HS-5 (cell line): ENCODE data around the gene DEFB132.

Experiments
- DNase-seq: peaks from one replicate; pipeline ENCODE4 v3.0.0-alpha.2; 2012; ENCODE audit warnings: low read depth

Gene DEFB132

GRCh38 chr20:266596-267562 lies 9.4 kb downstream of the DEFB132 start:
- DNase-seq = peak; percentile 37

DNA sequence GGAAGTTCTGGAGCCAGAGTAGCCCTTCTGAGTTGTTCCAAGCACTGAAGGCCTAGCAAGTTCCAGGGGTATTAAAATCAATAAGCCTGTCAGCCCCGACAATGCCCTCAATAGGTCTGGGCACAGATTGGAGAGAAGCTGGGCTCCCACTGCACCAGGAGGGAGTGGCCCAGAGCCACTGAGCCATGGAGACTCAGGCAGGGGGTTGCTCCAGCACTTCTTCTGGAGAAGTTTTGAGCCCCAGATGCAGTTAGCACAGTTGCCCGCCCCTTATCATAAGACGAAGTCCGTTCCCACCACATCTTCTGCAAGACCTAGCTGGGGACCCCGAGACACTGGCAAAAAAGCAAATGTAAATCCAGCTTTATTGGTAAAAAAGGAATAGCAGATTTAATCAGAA lies 13.0 kb downstream of the DEFB132 start:
- no peak for DNase-seq

DNA sequence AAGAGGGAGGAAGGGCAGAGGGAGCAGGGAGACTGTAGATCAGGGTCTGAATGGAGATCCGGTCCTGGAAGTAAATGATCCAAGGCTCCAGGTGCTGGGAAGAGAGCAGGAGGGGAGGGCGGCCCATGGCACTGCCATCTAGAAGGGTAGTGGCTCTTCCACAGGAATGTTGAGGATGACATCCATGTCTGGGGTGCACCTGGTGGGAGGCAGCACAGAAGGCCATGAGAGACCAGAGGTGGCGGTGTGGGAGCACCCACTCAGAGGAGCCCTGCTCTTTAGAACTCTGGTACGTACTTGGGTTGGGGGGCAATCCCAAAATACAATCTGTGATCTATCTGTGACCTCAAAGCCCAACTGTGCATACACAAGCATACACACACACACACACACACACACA lies 13.5 kb downstream of the DEFB132 start:
- no peak for DNase-seq

DNA sequence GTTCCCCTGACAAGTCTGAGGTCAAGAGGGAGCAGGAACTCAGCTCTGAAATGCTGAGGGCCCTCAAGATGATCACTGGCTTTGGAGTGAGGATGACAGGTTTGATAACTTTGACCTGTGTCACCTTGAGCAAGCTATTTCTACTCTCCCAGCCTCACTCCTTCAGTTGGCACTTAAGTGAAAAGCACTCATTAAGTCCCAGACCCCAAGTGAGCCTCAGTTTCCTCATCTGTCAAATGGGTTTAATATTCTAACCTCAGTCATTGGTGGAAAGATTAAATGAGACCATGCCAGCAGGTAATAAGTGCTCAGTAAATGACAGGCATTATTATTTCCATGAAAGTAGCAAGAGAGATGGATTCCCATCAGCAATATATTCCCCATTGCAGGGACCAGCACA lies 14.0 kb downstream of the DEFB132 start:
- DNase-seq = no peak

GRCh38 chr20:272718-273117 lies 15.2 kb downstream of the DEFB132 start:
- no peak for DNase-seq

DNA sequence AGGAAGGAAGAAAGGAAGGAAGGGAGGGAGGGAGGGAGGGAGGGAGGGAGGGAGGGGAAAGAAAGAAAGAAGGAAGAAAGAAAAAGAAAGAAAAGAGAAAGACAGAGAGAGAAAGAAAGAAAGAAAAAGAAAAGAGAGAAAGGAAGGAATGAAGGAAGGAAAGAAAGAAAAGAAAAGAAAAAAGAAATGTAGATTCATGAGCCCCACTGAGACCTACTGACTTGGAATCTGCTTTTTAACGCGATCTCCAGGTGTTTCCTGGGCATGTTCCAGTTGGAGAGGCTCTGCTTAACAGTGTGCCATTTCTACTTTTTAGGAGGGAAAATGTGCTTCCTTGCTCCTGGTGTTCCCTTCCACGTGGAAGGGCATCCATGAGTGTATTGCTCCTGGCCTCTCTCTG lies 16.4 kb downstream of the DEFB132 start:
- DNase-seq = no peak

GRCh38 chr20:275791-276190 lies 18.3 kb downstream of the DEFB132 start:
- DNase-seq = no peak

DNA sequence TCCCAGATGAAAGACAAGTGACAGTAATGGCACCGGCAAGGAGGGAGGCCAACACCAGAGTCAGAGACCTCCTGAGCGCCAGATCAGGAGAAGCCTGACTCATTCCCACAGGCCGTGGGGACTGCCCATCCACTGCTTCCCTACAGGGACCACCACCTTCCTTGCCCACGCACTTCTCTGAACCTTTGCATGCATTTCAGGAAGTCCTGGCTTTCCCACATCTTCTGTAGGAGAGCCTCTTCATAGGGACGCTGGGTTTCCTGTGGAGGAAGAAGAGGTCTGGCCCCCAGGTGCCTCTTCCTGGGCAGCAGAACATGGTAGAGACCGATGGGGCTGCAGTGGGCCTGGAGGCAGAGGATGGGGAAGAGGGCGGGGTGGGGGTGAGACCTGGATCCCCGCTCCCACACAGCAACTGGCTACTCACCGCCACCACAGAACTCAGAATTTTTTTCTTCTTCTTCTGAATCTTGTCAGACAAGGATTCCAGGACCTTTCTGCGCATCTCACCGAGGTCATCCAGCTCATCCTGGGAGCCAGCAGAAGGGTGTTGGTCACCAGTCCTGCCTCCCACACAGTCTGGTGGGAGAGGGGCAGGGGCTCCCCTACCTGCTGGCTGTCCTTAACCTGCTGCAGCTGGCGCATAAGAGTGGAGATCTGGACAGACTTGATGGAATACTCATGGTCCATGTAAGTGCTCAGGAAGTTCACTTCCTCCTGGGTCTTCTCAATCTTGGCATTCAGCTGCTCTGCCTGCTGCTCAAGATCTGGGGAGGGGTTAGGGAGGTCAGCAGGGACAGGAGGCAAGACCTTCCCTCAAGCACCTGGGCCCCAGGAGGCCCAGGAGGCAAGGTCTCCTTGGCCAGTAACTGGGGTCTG lies 19.3 kb downstream of the DEFB132 start:
- DNase-seq = no peak

DNA sequence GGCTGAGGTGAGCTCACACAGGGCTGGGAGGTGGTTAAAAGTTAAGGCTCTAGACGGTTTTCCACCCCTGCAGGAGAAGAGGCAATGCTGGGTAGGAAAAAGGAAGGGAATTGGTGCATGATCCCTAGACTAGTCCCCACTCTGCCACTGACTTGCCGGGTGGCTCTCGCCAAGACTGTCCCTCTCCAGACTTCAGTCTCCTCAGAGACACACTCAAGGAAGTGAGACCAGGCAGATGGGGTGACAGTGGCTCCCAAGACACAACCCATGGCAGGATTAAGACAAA lies 19.9 kb downstream of the DEFB132 start:
- DNase-seq = no peak

- no peak for DNase-seq
Observed at GRCh38 chr20:278181-278580, 20.7 kb downstream of the DEFB132 start.

- DNase-seq = no peak
Observed at GRCh38 chr20:278607-279571, 21.4 kb downstream of the DEFB132 start.

DNA sequence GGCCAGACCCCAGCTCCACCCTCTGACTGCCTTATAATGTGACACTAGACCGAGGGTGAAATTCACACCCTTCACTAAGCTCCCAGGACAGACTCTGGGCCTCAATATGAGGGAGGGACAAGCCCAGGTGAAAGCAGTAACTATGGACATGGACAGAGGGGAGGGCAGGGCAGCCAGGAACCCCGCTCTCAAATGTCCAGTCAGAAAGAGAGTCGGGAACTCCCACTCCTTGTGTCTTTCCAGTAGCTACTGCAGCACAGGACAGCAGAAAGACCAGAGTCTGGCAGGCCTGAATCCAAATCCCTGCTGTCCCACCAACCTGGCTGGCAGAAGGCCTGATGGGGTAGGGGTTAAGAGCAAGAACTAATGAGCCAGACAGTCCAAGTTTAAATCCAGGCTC lies 26.6 kb downstream of the DEFB132 start:
- DNase-seq = no peak

GRCh38 chr20:286508-286907 lies 29.0 kb downstream of the DEFB132 start:
- DNase-seq = no peak

- no peak for DNase-seq
Observed at GRCh38 chr20:288956-289692, 31.6 kb downstream of the DEFB132 start.

DNA sequence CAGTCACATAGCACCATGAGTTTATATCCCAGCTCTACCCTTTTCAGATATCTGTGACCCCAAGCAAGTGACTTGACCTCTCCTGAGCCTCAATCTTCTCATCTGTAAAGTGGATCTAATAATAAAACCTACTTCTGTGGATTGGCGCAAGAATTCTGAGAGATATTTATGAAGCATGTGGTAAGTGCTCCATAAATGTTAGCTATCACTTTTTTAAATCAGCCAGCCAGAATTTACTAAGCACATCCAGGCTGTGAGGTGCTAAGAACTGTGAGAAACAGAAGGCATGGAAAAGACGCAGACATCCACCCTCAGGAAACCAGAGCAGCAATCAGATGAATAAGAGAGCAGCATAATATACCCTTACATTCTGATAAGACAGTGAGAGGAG lies 32.2 kb downstream of the DEFB132 start:
- no peak for DNase-seq

GRCh38 chr20:290084-290831 lies 32.7 kb downstream of the DEFB132 start, which contains the start of gene C20orf96:
Gene C20orf96, minus strand, starts transcription at chr20:290750. Its CDS starts 140 bp downstream, at chr20:290610.
- peak; percentile 92 for DNase-seq

DNA sequence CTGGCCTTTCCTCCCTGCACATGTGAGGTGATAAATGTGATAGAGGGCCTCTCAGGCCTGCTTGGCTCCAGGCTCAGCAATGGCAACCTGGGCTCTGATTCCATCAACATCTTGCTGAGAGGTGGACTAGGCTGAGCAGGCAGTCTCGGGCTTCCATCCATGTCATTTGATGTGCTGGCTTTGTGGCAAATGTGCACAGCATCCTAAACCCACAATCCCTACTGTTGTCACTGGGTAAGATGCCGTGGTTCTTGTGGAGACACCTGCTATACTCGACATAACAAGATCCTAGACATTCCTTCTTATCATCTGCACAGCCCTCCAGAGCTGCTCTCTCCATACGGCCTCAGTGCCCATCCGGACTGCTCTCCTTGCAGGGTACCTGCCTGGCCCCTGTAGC lies 37.1 kb downstream of the DEFB132 start:
- DNase-seq = no peak

DNA sequence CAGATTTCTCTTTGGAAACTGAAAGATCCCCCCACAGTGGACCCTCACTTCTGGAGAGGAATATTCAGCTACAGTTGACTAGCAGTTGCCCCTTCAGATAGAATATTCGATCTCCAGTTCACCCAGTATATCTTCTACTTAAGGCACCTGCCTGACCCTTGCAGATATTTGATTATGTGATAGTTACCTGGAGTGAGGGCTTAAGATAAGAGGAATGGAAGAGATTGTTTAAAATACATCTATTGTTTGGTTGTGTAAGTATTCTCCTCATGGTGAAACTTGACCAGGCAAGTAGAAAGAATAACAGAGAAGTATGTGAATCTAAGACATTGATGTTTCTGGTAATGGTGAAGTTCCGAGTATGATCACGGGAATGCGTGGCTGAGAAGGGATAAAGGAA lies 38.3 kb downstream of the DEFB132 start:
- no peak for DNase-seq

- DNase-seq = peak; percentile 77
Observed at GRCh38 chr20:297098-297924, 39.8 kb downstream of the DEFB132 start, which contains the start of gene ZCCHC3. Gene ZCCHC3, plus strand, starts transcription at chr20:297570. Its CDS starts 17 bp downstream, at chr20:297587.
